HG03469 (cell line): Measurements from ENCODE around the gene ATP6V0A4.
"Not testable (repeated sequence)": the region's sequence is repeated elsewhere in the genome, so short reads cannot be mapped to it uniquely, and the experiment has no call there.

Experiments used
- ATAC-seq: cut with Tn5 transposase; IDR thresholded peaks from one replicate; pipeline ENCODE4 v1.9.1; 2021; ENCODE audit warnings: mild to moderate bottlenecking, moderate library complexity, moderate number of reproducible peaks; ENCODE audit not compliant: unreplicated experiment

ATP6V0A4 gene

GRCh38 chr7:138705167-138705566 lies 92.8 kb downstream of the ATP6V0A4 start:
- ATAC-seq = no peak

- ATAC-seq = no peak
Measured at GRCh38 chr7:138701537-138701923, 96.5 kb downstream of the ATP6V0A4 start.

GRCh38 chr7:138700857-138701536 lies 97.0 kb downstream of the ATP6V0A4 start, which contains the start of gene SVOPL:
Gene SVOPL (minus strand): TSS chr7:138701362. CDS start chr7:138679045, 22,317 bp downstream.
- ATAC-seq = no peak

DNA sequence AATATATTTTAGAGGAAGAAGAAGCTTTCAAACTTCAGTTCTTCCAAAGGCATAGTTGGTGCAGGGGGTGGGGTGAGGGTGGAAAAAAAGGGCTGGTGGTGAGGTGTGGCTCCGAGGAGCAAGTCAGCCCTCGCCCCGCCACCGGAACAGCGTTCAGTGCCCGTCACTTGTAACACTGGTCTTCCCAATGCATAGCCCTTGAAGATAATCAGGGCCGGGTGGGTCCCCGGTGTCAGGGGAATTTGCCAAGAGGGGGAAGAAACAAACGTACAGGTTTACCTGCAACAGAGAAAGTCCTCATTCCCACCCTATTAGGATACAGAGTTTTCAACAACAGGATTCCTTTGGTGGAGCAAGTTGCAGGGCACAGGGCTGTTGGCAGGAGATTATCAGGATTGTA lies 98.3 kb downstream of the ATP6V0A4 start:
- ATAC-seq = no peak

- no peak for ATAC-seq
Measured at GRCh38 chr7:138698281-138698680, 99.7 kb downstream of the ATP6V0A4 start.

DNA sequence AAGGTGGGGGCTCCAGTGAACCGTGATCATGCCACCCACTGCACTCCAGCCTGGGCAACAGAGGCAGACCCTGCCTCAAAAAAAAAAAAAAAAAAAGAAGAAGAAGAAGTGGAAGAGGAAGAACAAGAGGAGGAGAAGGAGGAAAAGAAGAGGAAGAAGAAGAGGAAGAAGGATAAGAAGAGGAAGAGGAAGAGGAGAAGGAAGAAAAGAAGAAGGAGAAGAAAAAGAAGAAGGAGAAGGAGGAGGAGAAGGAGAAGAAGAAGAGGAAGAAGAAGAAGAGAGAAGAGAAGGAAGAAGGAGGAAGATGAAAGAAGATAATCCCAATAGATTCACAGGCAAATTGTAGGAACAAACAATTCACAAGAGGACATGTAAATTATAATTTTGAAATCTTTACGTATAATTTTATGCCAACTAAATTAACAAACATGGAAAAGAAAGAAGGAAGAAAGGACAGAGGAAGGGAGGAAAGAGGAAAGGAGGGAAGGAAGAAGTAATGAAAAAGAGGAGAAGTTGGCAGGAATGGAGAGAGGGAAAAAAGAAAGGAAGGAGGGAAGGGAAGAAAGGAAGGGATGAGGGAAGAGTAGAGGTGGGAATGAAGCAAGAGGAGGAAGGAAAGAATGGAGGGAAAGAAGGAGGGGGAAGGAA lies 100.3 kb downstream of the ATP6V0A4 start:
- no peak for ATAC-seq

- ATAC-seq = not testable (repeated sequence)
Measured at GRCh38 chr7:138695776-138696175, 102.2 kb downstream of the ATP6V0A4 start.

GRCh38 chr7:138695106-138695505 lies 102.9 kb downstream of the ATP6V0A4 start:
- no peak for ATAC-seq

DNA sequence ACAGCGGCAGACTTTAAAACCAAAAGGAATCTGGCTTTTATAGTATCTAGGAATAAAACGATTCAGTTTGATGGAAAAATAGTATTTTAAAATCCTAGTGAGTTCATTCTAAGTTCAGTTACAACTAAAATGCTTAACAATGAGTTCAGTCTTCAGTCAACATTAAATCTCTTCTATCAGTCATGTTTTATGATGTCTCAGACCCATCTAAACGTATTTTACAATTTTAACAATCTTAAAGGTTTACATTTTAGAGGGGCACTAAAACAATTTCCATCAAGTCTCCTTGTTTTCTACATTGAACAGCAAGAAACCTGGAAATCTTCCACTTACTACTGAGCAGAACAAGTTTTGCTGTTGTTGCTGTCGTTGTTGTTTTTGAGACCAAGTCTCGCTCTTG lies 106.8 kb downstream of the ATP6V0A4 start:
- ATAC-seq = no peak

- no peak for ATAC-seq
Measured at GRCh38 chr7:138690495-138690894, 107.5 kb downstream of the ATP6V0A4 start.

- not testable (repeated sequence) for ATAC-seq
Measured at GRCh38 chr7:138688037-138688436, 110.0 kb downstream of the ATP6V0A4 start.

DNA sequence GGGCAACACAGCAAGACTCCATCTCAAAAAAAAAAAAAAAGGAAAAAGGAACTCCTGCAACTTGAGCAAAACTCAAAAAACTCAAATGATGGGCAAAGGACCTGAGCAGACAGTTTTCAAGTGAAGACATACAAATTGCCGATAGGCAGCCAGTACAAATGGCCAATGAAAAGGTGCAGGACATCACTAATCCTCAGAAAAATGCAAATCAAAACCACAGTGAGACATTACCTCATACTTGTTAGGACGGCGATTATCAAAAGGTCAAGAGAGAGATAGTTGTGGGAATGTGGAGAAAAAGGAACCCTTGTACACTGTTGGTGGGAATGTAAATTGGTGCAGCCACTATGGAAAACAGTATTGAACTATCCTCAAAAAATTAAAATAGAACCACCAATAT lies 113.7 kb downstream of the ATP6V0A4 start:
- ATAC-seq = no peak

DNA sequence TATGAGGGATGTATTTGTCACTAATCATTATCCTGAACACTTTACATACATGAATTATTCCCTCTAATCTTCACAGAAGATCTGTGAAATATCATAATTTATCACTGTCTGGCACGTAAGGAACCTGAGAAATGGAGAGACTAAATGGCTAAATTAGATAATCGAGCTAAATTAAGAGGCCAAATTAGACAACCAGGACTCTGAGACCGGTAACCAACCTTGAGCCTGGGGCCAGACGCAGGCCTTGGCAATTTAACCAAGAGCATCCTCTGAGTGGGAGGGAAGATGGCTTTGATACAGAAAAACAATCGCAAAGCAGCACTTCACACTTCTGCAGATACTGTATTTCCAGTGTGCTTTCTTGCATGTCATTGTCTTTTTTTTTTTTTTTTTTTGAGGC lies 118.2 kb downstream of the ATP6V0A4 start:
- ATAC-seq = no peak

DNA sequence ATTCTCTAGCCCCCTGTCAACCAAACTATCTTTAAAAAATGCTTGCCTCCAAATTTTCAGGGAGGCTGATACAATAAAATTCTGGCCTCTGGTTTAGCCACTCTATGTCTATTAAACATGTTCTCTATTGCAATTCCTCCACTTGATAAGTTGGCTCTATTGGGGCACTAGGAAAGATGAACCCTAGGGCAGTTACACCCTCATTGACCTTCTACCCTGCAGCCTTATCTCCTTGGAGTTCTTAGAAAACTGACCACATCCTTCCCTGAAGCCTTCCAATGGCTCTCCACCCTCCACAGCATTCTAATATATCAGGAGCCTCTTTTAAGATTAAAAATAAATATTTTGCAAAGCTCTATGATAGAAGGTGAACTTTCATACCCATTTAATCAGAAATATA lies 127.4 kb downstream of the ATP6V0A4 start:
- ATAC-seq = no peak

DNA sequence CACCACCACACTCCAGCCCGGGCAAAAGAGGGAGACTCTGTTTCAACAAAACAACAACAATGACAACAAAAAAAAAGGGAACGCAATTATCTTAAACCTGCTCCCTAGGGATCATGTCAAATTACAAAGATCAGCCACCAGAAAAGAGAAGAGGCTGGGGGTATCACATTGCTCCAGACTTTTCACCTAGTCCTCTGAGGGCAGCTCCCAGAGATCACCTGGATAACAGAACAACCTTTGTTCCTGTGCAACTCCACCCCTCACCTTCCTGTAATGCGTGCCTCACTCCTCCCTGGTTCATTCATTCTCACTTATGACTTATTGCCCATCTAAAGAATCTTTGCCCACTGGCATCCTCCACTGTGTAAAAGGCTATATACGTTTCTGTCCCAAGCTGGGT lies 128.6 kb downstream of the ATP6V0A4 start:
- no peak for ATAC-seq

- ATAC-seq = no peak
Measured at GRCh38 chr7:138668946-138669345, 129.1 kb downstream of the ATP6V0A4 start.

DNA sequence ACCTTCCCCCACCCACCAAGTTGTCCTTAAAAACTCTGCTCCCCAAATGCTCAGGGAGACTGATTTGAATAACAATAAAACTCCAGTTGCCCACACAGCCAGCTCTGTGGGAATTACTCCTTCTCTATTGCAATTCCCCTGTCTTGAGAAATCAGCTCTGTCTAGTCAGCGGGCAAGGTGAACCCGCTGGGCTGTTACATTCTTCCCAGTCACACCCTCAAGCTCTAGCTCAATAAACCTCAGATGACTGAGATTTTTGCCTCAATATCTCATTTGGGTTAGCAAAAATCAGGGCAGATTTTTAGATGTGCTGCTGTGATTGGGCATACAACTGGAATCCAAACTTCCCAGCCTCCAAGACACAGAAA lies 129.8 kb downstream of the ATP6V0A4 start:
- ATAC-seq = no peak

- no peak for ATAC-seq
Measured at GRCh38 chr7:138667535-138668228, 130.3 kb downstream of the ATP6V0A4 start.

DNA sequence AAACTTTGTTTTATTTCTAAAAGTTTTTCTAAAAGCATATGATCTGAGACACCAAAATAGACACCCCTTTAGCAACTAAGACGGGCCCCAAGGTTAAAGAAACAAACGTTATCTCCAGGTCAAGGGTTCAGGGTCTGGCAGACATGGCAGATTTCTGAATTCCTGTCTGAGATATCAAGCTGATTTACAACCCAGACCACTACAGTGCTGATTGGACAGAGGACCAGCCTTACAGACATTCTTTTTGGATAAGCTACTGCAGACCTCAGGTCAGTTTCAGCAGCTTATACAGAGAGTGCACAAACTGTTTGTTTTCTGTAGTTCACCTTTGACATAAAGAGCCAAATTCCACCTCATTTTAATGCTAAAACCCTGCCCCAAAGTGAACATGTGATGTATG lies 131.6 kb downstream of the ATP6V0A4 start:
- no peak for ATAC-seq

DNA sequence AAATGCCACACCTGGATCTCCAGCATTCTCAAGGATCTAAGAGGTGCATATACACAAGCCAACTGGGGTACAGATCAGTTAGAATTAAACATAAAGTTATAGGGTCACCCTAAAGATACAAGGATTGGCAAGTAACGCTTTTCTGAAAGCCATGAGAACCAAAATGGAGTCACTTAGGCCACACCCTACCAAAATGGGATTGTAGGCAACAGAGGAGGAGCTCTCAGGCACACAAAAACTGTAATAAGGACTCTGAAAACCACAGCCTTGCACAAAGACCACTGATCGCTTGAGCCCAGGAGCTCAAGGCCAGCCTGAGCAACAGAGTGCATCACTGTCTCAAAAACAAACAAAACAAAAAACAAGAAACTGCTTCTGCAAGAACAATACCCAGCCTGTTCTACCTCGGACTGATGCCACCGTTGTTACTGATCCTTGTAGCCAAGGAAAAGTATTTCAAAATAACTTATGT lies 132.3 kb downstream of the ATP6V0A4 start:
- ATAC-seq = no peak

DNA sequence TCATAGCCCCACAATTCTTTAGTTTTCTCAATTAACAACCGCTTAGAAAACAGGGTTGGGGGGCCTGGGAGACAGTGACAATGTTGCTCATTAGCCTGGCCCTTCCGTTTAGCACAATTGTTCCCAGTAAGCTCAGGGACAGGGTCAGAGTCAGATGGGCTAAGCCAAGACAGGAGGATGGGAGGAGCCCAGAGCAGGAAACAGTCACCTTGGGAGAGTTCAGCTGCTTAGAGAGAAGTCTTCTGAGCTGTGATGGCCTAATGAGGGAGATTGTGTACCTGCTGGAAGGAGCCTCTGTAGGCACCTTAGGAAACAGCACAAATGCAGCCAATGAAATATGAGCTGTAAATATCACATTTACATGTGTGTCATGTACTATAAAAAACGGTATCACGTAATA lies 132.7 kb downstream of the ATP6V0A4 start:
- no peak for ATAC-seq
